OCI-LY7 (cell line): ENCODE measurements around the gene PAQR5.

Source experiments
- CTCF ChIP-seq: fragments of 200-600 bp; sonication (generic); conservative IDR thresholded peaks from 2 replicates; pipeline ENCODE4 v1.5.1; 2014; ENCODE audit warnings: mild to moderate bottlenecking, antibody characterized with exemption, low read length, moderate library complexity, mixed read lengths
- EZH2phosphoT487 ChIP-seq: fragments of 200-600 bp; sonication (generic); IDR thresholded peaks from 2 replicates; pipeline ENCODE4 v1.6.1; 2018; ENCODE audit warnings: low read depth, borderline replicate concordance, mild to moderate bottlenecking, mixed run types, antibody characterized with exemption, low read length, moderate library complexity, mixed read lengths

GRCh38 chr15:69304182-69304545, 5.5 kb downstream of the PAQR5 start:
- no peak for TF ChIP-seq CTCF
- no peak for TF ChIP-seq EZH2phosphoT487
